NCI-H2107 treated with DMSO at 0.1 percent for 48 hours (cell line): ENCODE measurements around the gene ELK1.
"Not testable (repeated sequence)": the region's sequence is repeated elsewhere in the genome, so short reads cannot be mapped to it uniquely, and the experiment has no call there.

Experiments used
- DNase-seq: peaks from one replicate; lab custom pipeline; 2025; ENCODE audit not compliant: unreplicated experiment; lab: John Stamatoyannopoulos, UW

The ELK1 gene

GRCh38 chrX:47613082-47613481 lies 37.3 kb downstream of the ELK1 start:
- no peak for DNase-seq

DNA sequence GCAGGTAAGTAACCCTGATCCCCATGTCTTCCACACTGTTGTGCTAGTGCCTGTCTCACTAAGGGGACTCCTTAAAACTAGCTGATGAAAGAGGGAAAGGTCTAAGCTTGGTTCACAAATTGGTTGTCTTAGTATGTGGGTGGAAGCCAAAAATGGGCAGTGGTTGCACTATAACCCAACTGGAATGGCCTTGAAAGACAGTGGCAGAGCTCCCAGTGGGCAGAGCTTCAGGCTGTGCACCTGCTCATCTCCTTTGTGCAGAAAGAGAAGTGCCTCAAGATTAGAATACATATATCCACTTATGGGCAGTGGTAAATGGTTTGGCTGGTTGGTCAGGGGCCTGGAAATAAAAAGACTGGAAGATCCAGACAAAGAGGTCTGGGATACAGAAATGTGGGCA lies 37.9 kb downstream of the ELK1 start:
- no peak for DNase-seq

- DNase-seq, result no peak
These were observed 38.4 kb downstream of the ELK1 start for GRCh38 chrX:47611926-47612325.

DNA sequence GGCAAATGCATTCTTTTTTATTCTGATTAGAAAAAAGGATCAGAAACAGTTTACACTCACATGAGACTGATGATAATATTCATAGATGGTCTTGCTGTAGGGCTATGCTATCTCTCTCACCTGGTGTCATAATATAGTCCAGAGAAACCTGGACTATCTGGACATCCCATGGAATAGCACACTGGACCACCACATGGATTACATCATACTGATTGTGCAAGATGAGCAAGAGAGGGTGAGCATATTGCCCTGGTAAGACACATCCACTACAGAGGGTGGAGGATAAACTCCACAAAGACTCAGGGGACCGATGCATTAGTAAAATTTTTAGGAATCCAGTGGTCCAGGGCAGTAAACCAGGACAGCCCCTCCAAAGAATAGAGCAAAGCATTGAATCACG lies 38.9 kb downstream of the ELK1 start:
- DNase-seq, result no peak

DNA sequence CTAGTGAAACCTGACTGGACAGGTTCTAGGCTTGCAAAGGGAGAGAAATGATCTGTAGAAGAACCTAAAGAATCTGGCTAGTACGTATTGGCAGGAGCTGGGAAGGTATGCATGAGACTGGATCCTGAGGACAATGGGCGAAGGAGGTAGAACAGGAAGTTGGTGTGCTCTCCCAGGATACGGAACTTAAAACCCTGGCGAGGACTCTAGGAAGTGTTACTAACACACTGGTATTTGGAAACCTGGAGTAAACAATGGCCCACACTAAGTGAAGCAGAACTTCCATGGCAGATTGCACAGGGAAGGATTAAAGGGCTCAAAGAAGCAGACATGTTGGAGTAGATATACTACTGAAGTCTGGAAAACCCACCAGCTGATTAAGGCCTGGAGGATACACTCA lies 39.9 kb downstream of the ELK1 start:
- DNase-seq, result no peak

GRCh38 chrX:47608130-47608810 lies 42.1 kb downstream of the ELK1 start:
- DNase-seq, result no peak

- DNase-seq, result no peak
These were observed 43.3 kb downstream of the ELK1 start for GRCh38 chrX:47607091-47607490.

DNA sequence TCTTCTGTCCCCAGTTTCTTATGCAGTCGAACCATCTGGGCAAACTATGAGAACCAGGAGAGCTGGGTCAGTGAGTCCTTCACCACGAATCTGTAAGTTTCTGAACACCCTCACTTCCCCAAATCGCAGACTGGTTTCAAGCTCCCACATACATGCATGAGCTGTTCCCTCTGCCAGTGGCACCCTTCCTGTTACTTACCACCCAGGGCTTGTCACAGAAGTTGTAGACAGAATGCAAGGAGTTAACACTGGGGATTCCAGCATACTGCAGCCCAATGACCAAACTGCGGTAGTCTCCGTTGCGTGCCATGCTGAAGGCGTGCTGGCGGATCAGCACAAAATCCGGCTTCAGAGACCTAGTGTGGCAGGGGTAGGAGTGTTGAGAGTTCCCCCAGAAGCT lies 45.3 kb downstream of the ELK1 start:
- no peak for DNase-seq

DNA sequence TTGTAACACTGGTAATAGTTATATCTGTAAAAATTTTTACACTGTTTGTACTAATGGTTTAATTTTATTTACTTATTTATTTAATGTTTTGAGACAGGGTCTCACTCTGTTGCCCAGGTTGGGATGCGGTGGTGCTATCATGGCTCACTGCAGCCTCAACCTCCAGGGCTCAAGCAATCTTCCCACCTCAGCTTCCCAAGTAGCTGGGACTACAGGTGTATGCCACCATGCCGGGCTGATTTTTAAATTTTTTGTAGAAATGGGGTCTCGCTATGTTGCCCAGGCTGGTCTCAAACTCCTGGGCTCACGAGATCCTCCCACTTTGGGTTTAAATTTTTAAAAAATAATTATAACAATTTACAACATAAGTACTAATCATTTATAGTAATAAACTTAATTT lies 47.2 kb downstream of the ELK1 start:
- not testable (repeated sequence) for DNase-seq

- DNase-seq, result no peak
These were observed 53.1 kb downstream of the ELK1 start for GRCh38 chrX:47597222-47597621.

DNA sequence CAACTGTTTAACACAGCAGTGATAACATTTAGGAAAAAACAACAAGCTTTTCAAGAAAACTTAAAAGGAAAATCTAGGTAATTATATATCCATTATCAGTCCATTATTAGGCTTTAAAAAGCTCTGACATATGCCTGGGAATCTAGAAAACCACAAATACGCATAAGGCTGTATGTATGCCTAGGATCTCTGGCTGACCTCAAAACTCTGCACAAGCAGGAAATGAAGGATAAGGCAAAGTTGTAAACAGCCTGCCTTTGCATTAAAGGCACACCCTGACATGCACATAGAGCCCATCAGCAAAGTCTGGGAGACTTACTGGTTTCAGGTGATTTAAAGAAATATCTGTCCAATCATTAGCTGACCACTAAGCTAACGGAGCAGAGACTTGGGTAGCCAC lies 54.1 kb downstream of the ELK1 start:
- no peak for DNase-seq

GRCh38 chrX:47595716-47596251 lies 54.6 kb downstream of the ELK1 start:
- no peak for DNase-seq

GRCh38 chrX:47593522-47593921 lies 56.8 kb downstream of the ELK1 start:
- DNase-seq, result no peak

- no peak for DNase-seq
These were observed 59.4 kb downstream of the ELK1 start for GRCh38 chrX:47590984-47591383.

GRCh38 chrX:47587906-47588735 lies 62.2 kb downstream of the ELK1 start:
- no peak for DNase-seq

DNA sequence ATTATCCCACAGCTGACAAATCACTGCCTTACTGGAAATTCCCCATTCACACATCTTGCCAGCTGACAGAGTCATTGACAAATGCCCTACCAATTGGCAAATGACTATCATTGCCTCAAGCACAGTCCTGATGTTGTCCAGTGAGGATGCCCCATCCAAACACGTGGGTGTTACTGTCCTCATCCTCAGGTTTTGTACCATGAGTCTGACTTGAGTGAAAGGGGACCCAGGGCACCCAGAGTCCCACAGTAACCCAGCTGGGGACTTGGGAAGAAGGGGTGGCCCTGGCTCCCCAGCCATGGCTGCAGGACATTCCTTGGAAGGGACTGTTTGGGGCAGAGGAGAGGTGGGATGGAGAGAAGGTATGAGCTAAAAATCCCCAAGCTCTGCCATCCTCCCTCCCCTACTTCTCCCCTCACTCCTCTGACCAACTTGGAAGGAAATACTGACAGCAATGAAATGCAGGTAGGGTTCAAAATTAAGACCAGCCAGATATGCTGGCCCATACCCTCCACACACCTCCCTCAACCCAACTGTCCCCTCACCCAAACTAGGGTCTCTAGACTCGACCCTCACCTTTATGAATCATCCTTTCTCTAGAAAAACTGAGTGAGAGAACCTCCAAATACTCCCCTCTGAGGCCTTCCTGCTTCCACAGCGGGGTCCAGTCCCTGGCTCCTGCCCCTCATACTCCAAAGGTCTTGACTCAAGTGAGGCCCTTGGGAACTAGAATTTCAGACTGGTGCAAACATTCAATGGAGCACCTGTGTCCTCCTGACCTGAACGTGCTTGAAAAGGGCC lies 63.1 kb downstream of the ELK1 start:
- DNase-seq, result no peak

- DNase-seq, result no peak
These were observed 64.1 kb downstream of the ELK1 start for GRCh38 chrX:47586043-47586787.
